ENCODE measurements around the gene LMF1. TPM values are rescaled to one million over a fixed set of nuclear protein-coding genes. Genes with fewer than 3 reads are reported as not detected.
"Not testable (repeated sequence)": the region's sequence is repeated elsewhere in the genome, so short reads cannot be mapped to it uniquely, and the experiment has no call there.

LMF1 gene
- polyA plus RNA-seq, 1 donor (not counting 4 experiments of a cell fraction or from before 2014, with no cell fraction given) = 3.1 TPM

- no peak for FAIRE-seq
Measured at GRCh38 chr16:820748-821147, 150.0 kb downstream of the LMF1 start.

GRCh38 chr16:820044-820408, 150.8 kb downstream of the LMF1 start:
- H4K20me1 ChIP-seq (ENCODE audit: control insufficient read depth, extremely low read depth, insufficient read depth, low read length); H3K36me3 ChIP-seq (ENCODE audit: control insufficient read depth in 2 of 2, extremely low read depth in 1 of 2, insufficient read depth in 2 of 2, low read length in 2 of 2); H3K79me2 ChIP-seq (ENCODE audit: control insufficient read depth, insufficient read depth, low read length); H3K4me2 ChIP-seq (ENCODE audit: control insufficient read depth, extremely low read depth, insufficient read depth, low read depth, low read length); H3K9ac ChIP-seq (ENCODE audit: control insufficient read depth, extremely low read depth, insufficient read depth, low read length); H3K9me3 ChIP-seq (ENCODE audit: control insufficient read depth, low read depth, low read length); H3K9me1 ChIP-seq (ENCODE audit: control insufficient read depth, extremely low read depth, insufficient read depth, low read length); H3K4me3 ChIP-seq (ENCODE audit: control insufficient read depth in 2 of 3, extremely low read depth in 1 of 3, insufficient read depth in 2 of 3, low read depth in 1 of 3, low read length in 3 of 3); DNase-seq (ENCODE audit: low read depth, low spot score); dilution Hi-C loops (cut with MboI; ENCODE audit: extremely low pct_ligation_motif_present, low sequenced_read_pairs); H3K4me1 ChIP-seq (ENCODE audit: control insufficient read depth, extremely low read depth, insufficient read depth, low read length); H2AFZ ChIP-seq (ENCODE audit: control insufficient read depth, low read length); H3K27ac ChIP-seq (ENCODE audit: control insufficient read depth, insufficient read depth, low read length); FAIRE-seq: not testable (repeated sequence)
- H3K27me3 ChIP-seq (ENCODE audit: control insufficient read depth, extremely low read depth, insufficient read depth, low read length) = peaks cover 20% of the 10 kb centered on the region

More at GRCh38 chr16:820748-821147, 150.0 kb downstream of the LMF1 start:
- Histone ChIP-seq H3K9me1 (ENCODE audit: control insufficient read depth, extremely low read depth, insufficient read depth, low read length) (no peaks in the 10 kb centered on the region), H3K27me3 (ENCODE audit: control insufficient read depth, extremely low read depth, insufficient read depth, low read length) (peaks cover 28% of the 10 kb centered on the region), H3K9me3 (ENCODE audit: control insufficient read depth, low read depth, low read length) (no peaks in the 10 kb centered on the region), H3K4me3 (ENCODE audit: control insufficient read depth in 2 of 3, extremely low read depth in 1 of 3, insufficient read depth in 2 of 3, low read depth in 1 of 3, low read length in 3 of 3) (no peak overlapping the region), H3K4me2 (ENCODE audit: control insufficient read depth, extremely low read depth, insufficient read depth, low read depth, low read length) (no peak overlapping the region), H3K36me3 (ENCODE audit: control insufficient read depth in 2 of 2, extremely low read depth in 1 of 2, insufficient read depth in 2 of 2, low read length in 2 of 2) (no peaks in the 10 kb centered on the region), H3K79me2 (ENCODE audit: control insufficient read depth, insufficient read depth, low read length) (no peaks in the 10 kb centered on the region), H3K4me1 (ENCODE audit: control insufficient read depth, extremely low read depth, insufficient read depth, low read length) (no peaks in the 10 kb centered on the region), H4K20me1 (ENCODE audit: control insufficient read depth, extremely low read depth, insufficient read depth, low read length) (no peaks in the 10 kb centered on the region), H3K27ac (ENCODE audit: control insufficient read depth, insufficient read depth, low read length) (no peak overlapping the region), H2AFZ (ENCODE audit: control insufficient read depth, low read length) (no peak overlapping the region), H3K9ac (ENCODE audit: control insufficient read depth, extremely low read depth, insufficient read depth, low read length) (no peak overlapping the region)
- dilution Hi-C loops (cut with MboI; ENCODE audit: extremely low pct_ligation_motif_present, low sequenced_read_pairs) = no loop called here
- TF ChIP-seq EZH2 (IDR thresholded peaks at IDR 0.05; ENCODE audit: low read length) (no peak), CTCF (optimal IDR thresholded peaks at IDR 0.05 in 1 of 3, IDR thresholded peaks at IDR 0.05 in 1 of 3, conservative IDR thresholded peaks at IDR 0.05 in 1 of 3; ENCODE audit: extremely low read depth in 1 of 3, insufficient read depth in 2 of 3, low read length in 3 of 3) (no peak)
- no peak for DNase-seq (ENCODE audit: low read depth, low spot score)

- no peak overlapping the region for H2AFZ ChIP-seq (ENCODE audit: control insufficient read depth, low read length)
- no peak for FAIRE-seq
- no peaks in the 10 kb centered on the region for H3K4me1 ChIP-seq (ENCODE audit: control insufficient read depth, extremely low read depth, insufficient read depth, low read length)
- H3K27me3 ChIP-seq (ENCODE audit: control insufficient read depth, extremely low read depth, insufficient read depth, low read length) = peaks cover 17% of the 10 kb centered on the region
- no peaks in the 10 kb centered on the region for H3K79me2 ChIP-seq (ENCODE audit: control insufficient read depth, insufficient read depth, low read length)
- no peak overlapping the region for H3K9ac ChIP-seq (ENCODE audit: control insufficient read depth, extremely low read depth, insufficient read depth, low read length)
- TF ChIP-seq EZH2 (IDR thresholded peaks at IDR 0.05; ENCODE audit: low read length) = no peak
- no peak for TF ChIP-seq CTCF (optimal IDR thresholded peaks at IDR 0.05 in 1 of 3, IDR thresholded peaks at IDR 0.05 in 1 of 3, conservative IDR thresholded peaks at IDR 0.05 in 1 of 3; ENCODE audit: extremely low read depth in 1 of 3, insufficient read depth in 2 of 3, low read length in 3 of 3)
- H4K20me1 ChIP-seq (ENCODE audit: control insufficient read depth, extremely low read depth, insufficient read depth, low read length) = no peaks in the 10 kb centered on the region
- dilution Hi-C loops (cut with MboI; ENCODE audit: extremely low pct_ligation_motif_present, low sequenced_read_pairs) = no loop called here
- no peak overlapping the region for H3K4me2 ChIP-seq (ENCODE audit: control insufficient read depth, extremely low read depth, insufficient read depth, low read depth, low read length)
- H3K36me3 ChIP-seq (ENCODE audit: control insufficient read depth in 2 of 2, extremely low read depth in 1 of 2, insufficient read depth in 2 of 2, low read length in 2 of 2) = no peaks in the 10 kb centered on the region
- no peaks in the 10 kb centered on the region for H3K9me3 ChIP-seq (ENCODE audit: control insufficient read depth, low read depth, low read length)
- H3K4me3 ChIP-seq (ENCODE audit: control insufficient read depth in 2 of 3, extremely low read depth in 1 of 3, insufficient read depth in 2 of 3, low read depth in 1 of 3, low read length in 3 of 3) = no peak overlapping the region
- H3K27ac ChIP-seq (ENCODE audit: control insufficient read depth, insufficient read depth, low read length) = no peak overlapping the region
- no peak for DNase-seq (ENCODE audit: low read depth, low spot score)
- H3K9me1 ChIP-seq (ENCODE audit: control insufficient read depth, extremely low read depth, insufficient read depth, low read length) = no peaks in the 10 kb centered on the region
Measured at GRCh38 chr16:819336-820043, 151.3 kb downstream of the LMF1 start.

Data from keratinocyte (primary cell).